Measurements from ENCODE around the gene MAGI2. TPM values are rescaled to one million over a fixed set of nuclear protein-coding genes. Genes with fewer than 3 reads are reported as not detected.

Gene MAGI2
- total and polyA plus RNA-seq, 2 of the 13 experiments (the other 11 are each of a cell fraction or from before 2014, with no cell fraction given) = 1.5 to 3.8 TPM

- BruUV-seq (replicated peaks) = no TSS peak
- Histone ChIP-seq H3K79me2 (ENCODE audit: insufficient read depth, low read length) (no peaks in the 10 kb centered on the region), H3K4me3 (replicated peaks in 1 of 3; ENCODE audit: insufficient read depth in 1 of 3, low read depth in 2 of 3, low read length in 3 of 3) (no peak overlapping the region), H3K9ac (ENCODE audit: insufficient read depth, low read depth, low read length) (no peak overlapping the region), H3K27me3 (ENCODE audit: control insufficient read depth in 1 of 2, insufficient read depth in 2 of 2, low read length in 2 of 2) (no peaks in the 10 kb centered on the region), H2AFZ (ENCODE audit: low read length) (no peak overlapping the region), H3K4me1 (ENCODE audit: insufficient read depth, low read length) (no peaks in the 10 kb centered on the region), H3K27ac (ENCODE audit: extremely low read length, insufficient read depth, low read length) (no peak overlapping the region), H4K20me1 (ENCODE audit: insufficient read depth, low read length) (no peaks in the 10 kb centered on the region), H3K36me3 (replicated peaks in 1 of 2; ENCODE audit: control insufficient read depth in 1 of 2, insufficient read depth in 2 of 2, low read length in 2 of 2) (no peaks in the 10 kb centered on the region), H3K9me3 (ENCODE audit: low read length) (no peaks in the 10 kb centered on the region), H3K4me2 (ENCODE audit: low read depth, low read length) (no peak overlapping the region)
- intact Hi-C loops (cut with micrococcal nuclease; ENCODE audit: unreplicated experiment) (no loop called here), in situ Hi-C loops (cut with HindIII; ENCODE audit: extremely low pct_ligation_motif_present, low pct_unique_long_range_greater_than_20kb) (no loop called here)
- CTCF ChIA-PET (ENCODE audit: low intra/inter-chr PET ratio, low total read pairs) = no interaction called here
- FAIRE-seq = no peak
- DNase-seq (ENCODE audit: low spot score) = no peak
- POLR2A ChIA-PET = no interaction called here
- 1% methylated on average over 4 of the region's 4 CpGs for WGBS (ENCODE audit: low lambda C conversion rate)
- no peak for ATAC-seq
- TF ChIP-seq NFE2L2 (IDR thresholded peaks at IDR 0.05; ENCODE audit: low read length) (peak; percentile 72), HDAC2 (CRISPR knock-in tag; IDR thresholded peaks at IDR 0.05) (no peak), ZNF883 (CRISPR knock-in tag; IDR thresholded peaks at IDR 0.05; ENCODE audit: not compliant biosample characterization) (no peak), MAFK (conservative IDR thresholded peaks at IDR 0.05 in 1 of 2, IDR thresholded peaks at IDR 0.05 in 1 of 2; ENCODE audit: low read length in 2 of 2) (peak in 1 of 2 experiments; percentile 34; a peak in 2 of 4 replicates)
Observed at GRCh38 chr7:78417180-78417853, 1036.2 kb downstream of the MAGI2 start.

GRCh38 chr7:78413568-78413967 lies 1039.9 kb downstream of the MAGI2 start:
- POLR2A ChIA-PET = no interaction called here
- no peak for TF ChIP-seq TAF15 (IDR thresholded peaks at IDR 0.05; ENCODE audit: low read depth, low read length, poor library complexity, severe bottlenecking)
- TF ChIP-seq ZBTB2 (CRISPR knock-in tag; IDR thresholded peaks at IDR 0.05; ENCODE audit: low read depth) = no peak
- Histone ChIP-seq H3K4me1 (ENCODE audit: insufficient read depth, low read length) (no peaks in the 10 kb centered on the region), H3K27ac (ENCODE audit: extremely low read length, insufficient read depth, low read length) (no peak overlapping the region), H3K27me3 (ENCODE audit: control insufficient read depth in 1 of 2, insufficient read depth in 2 of 2, low read length in 2 of 2) (no peaks in the 10 kb centered on the region), H3K9me3 (ENCODE audit: low read length) (no peaks in the 10 kb centered on the region), H3K4me3 (replicated peaks in 1 of 3; ENCODE audit: insufficient read depth in 1 of 3, low read depth in 2 of 3, low read length in 3 of 3) (no peak overlapping the region), H3K36me3 (replicated peaks in 1 of 2; ENCODE audit: control insufficient read depth in 1 of 2, insufficient read depth in 2 of 2, low read length in 2 of 2) (no peaks in the 10 kb centered on the region), H4K20me1 (ENCODE audit: insufficient read depth, low read length) (no peaks in the 10 kb centered on the region), H3K9ac (ENCODE audit: insufficient read depth, low read depth, low read length) (no peak overlapping the region), H2AFZ (ENCODE audit: low read length) (no peak overlapping the region), H3K4me2 (ENCODE audit: low read depth, low read length) (no peak overlapping the region), H3K79me2 (ENCODE audit: insufficient read depth, low read length) (no peaks in the 10 kb centered on the region)
- intact Hi-C loops (cut with micrococcal nuclease; ENCODE audit: unreplicated experiment) = no loop called here
- DNase-seq (ENCODE audit: low spot score) (no peak), ATAC-seq (no peak), FAIRE-seq (no peak)
- whole genome bisulfite sequencing (ENCODE audit: low lambda C conversion rate) = 9% methylated on average over 3 of the region's 3 CpGs
- in situ Hi-C loops (cut with HindIII; ENCODE audit: extremely low pct_ligation_motif_present, low pct_unique_long_range_greater_than_20kb) = no loop called here
- BruUV-seq (replicated peaks) = no TSS peak
- CTCF ChIA-PET (ENCODE audit: low intra/inter-chr PET ratio, low total read pairs) = no interaction called here
